Fibroblast of lung (primary cell): Measurements from ENCODE around the gene BRD3.

Source experiments
- CTCF ChIP-seq, 2 donors: IDR thresholded peaks in 1 of 2; conservative IDR thresholded peaks in 1 of 2; 1 replicate in 1 of 2; 2 replicates in 1 of 2; pipeline ENCODE4 v1.5.1; 2011 to 2012; ENCODE audit warnings: low read length in 2 of 2, control low read depth in 1 of 2, inconsistent platforms in 1 of 2, low read depth in 1 of 2, mild to moderate bottlenecking in 1 of 2
- EZH2 ChIP-seq: IDR thresholded peaks from 2 replicates; pipeline ENCODE4 v1.5.1; 2012; ENCODE audit warnings: low read length, control low read depth, mild to moderate bottlenecking; ENCODE audit errors: missing control alignments

GRCh38 chr9:134029248-134030226 is 38.3 kb downstream of the BRD3 start:
- TF ChIP-seq EZH2 (no peak), CTCF (conservative IDR thresholded peaks at IDR 0.05 in 1 of 2, IDR thresholded peaks at IDR 0.05 in 1 of 2; ENCODE audit: low read depth in 1 of 2, low read length in 2 of 2) (no peak)
